Measurements from ENCODE around the gene EMP2.
A peak's percentile ranks its signal among the peaks of the same experiment; 100 is the strongest.
"Not testable (repeated sequence)": the region's sequence is repeated elsewhere in the genome, so short reads cannot be mapped to it uniquely, and the experiment has no call there.

The EMP2 gene

GRCh38 chr16:10577305-10578202 is 2.8 kb downstream of the EMP2 start:
- DNase-seq: no peak

GRCh38 chr16:10576390-10577304 is 3.8 kb downstream of the EMP2 start:
- no peak for DNase-seq

- no peak for DNase-seq
These were observed 4.8 kb downstream of the EMP2 start for GRCh38 chr16:10575506-10576130.

GRCh38 chr16:10572611-10573010 is 7.8 kb downstream of the EMP2 start:
- no peak for DNase-seq

GRCh38 chr16:10571354-10571753 is 9.0 kb downstream of the EMP2 start:
- DNase-seq: no peak

GRCh38 chr16:10569621-10570020 is 10.8 kb downstream of the EMP2 start:
- no peak for DNase-seq

GRCh38 chr16:10566613-10567012 is 13.8 kb downstream of the EMP2 start:
- DNase-seq: no peak

- no peak for DNase-seq
These were observed 15.2 kb downstream of the EMP2 start for GRCh38 chr16:10565167-10565566.

- no peak for DNase-seq
These were observed 15.8 kb downstream of the EMP2 start for GRCh38 chr16:10564591-10564990.

- no peak for DNase-seq
These were observed 18.0 kb downstream of the EMP2 start for GRCh38 chr16:10562361-10562899.

- no peak for DNase-seq
These were observed 19.0 kb downstream of the EMP2 start for GRCh38 chr16:10561425-10561824.

- no peak for DNase-seq
These were observed 19.4 kb downstream of the EMP2 start for GRCh38 chr16:10561001-10561400.

- DNase-seq: not testable (repeated sequence)
These were observed 20.6 kb downstream of the EMP2 start for GRCh38 chr16:10559792-10560191.

GRCh38 chr16:10558746-10559641 is 21.4 kb downstream of the EMP2 start:
- DNase-seq: no peak

GRCh38 chr16:10558305-10558704 is 22.1 kb downstream of the EMP2 start:
- no peak for DNase-seq

GRCh38 chr16:10557750-10558149 is 22.6 kb downstream of the EMP2 start:
- no peak for DNase-seq

GRCh38 chr16:10556236-10556635 is 24.2 kb downstream of the EMP2 start:
- no peak for DNase-seq

- DNase-seq: peak in 1 of 2 donors; percentile 40
These were observed 25.8 kb downstream of the EMP2 start for GRCh38 chr16:10554569-10554968.

GRCh38 chr16:10552998-10553491 is 27.4 kb downstream of the EMP2 start:
- DNase-seq: peak; percentile 66 to 73

GRCh38 chr16:10552281-10552680 is 28.1 kb downstream of the EMP2 start:
- DNase-seq: no peak

GRCh38 chr16:10551881-10552280 is 28.5 kb downstream of the EMP2 start:
- DNase-seq: no peak

GRCh38 chr16:10548404-10548803 is 32.0 kb downstream of the EMP2 start:
- no peak for DNase-seq

All from CD4-positive, alpha-beta T cell treated with Interleukin-4 for 1 hour (primary cell).